ENCODE measurements around the gene GCH1. TPM values are rescaled to one million over a fixed set of nuclear protein-coding genes. Genes with fewer than 3 reads are reported as not detected.

Gene GCH1
- total RNA-seq (1.5 and 6.4 TPM in 2 replicates), polyA plus RNA-seq (1.3 and 3.0 TPM in 2 replicates), polyA minus RNA-seq (ENCODE audit: low replicate concordance) (0.16 and 1.0 TPM in 2 replicates)
- 0.94 and 2.0 TPM in 2 replicates for polyA plus RNA-seq (2012)

GRCh38 chr14:54902521-54903420 is at the start of gene GCH1:
TSS of gene GCH1 (minus strand) at chr14:54902826. CDS start at chr14:54902663, 163 bp downstream.
- H3K36me3 ChIP-seq (ENCODE audit: control insufficient read depth, insufficient read depth, low read length): no peaks in the 10 kb centered on the region
- peak within 1 kb of the TSS; percentile 70 for H2AFZ ChIP-seq (ENCODE audit: low read length)
- no peaks in the 10 kb centered on the region for H3K27me3 ChIP-seq (ENCODE audit: control insufficient read depth, insufficient read depth, low read length)
- TF ChIP-seq EZH2 (IDR thresholded peaks at IDR 0.05; ENCODE audit: low read length, missing control alignments): no peak
- TF ChIP-seq CTCF (conservative IDR thresholded peaks at IDR 0.05 in 1 of 2, IDR thresholded peaks at IDR 0.05 in 1 of 2; ENCODE audit: low read depth in 1 of 2, low read length in 2 of 2): peak; percentile 5 to 23
- no peaks in the 10 kb centered on the region for H3K9me3 ChIP-seq (ENCODE audit: control insufficient read depth, insufficient read depth, low read depth, low read length)
- DNase-seq (ENCODE audit: low read depth in 2 of 2): peak; percentile 28 to 35
- no peaks in the 10 kb centered on the region for H3K79me2 ChIP-seq (ENCODE audit: control insufficient read depth, insufficient read depth, low read length)
- H3K27ac ChIP-seq (ENCODE audit: insufficient read depth, low read length): no peak within 1 kb of the TSS
- H4K20me1 ChIP-seq (ENCODE audit: control insufficient read depth, extremely low read depth, insufficient read depth, low read length): no peaks in the 10 kb centered on the region
- H3K9ac ChIP-seq (ENCODE audit: insufficient read depth, low read length): peak within 1 kb of the TSS; percentile 71
- H3K4me1 ChIP-seq (ENCODE audit: control insufficient read depth, extremely low read depth, insufficient read depth, low read length): peaks cover 2% of the 10 kb centered on the region
- H3K4me3 ChIP-seq (replicated peaks in 1 of 4; ENCODE audit: control extremely low read depth in 1 of 4, insufficient read depth in 1 of 4, low read depth in 3 of 4, low read length in 4 of 4): peak within 1 kb of the TSS; percentile 60 to 79 (median 72)
- H3K4me2 ChIP-seq (ENCODE audit: extremely low read depth, insufficient read depth, low read length): peak within 1 kb of the TSS; percentile 99

GRCh38 chr14:54947230-54947629 is 44.6 kb upstream of the GCH1 start:
- Histone ChIP-seq H3K9ac (ENCODE audit: insufficient read depth, low read length) (no peak overlapping the region), H4K20me1 (ENCODE audit: control insufficient read depth, extremely low read depth, insufficient read depth, low read length) (no peaks in the 10 kb centered on the region), H3K27ac (ENCODE audit: insufficient read depth, low read length) (no peak overlapping the region), H2AFZ (ENCODE audit: low read length) (no peak overlapping the region), H3K4me2 (ENCODE audit: extremely low read depth, insufficient read depth, low read length) (no peak overlapping the region), H3K9me3 (ENCODE audit: control insufficient read depth, insufficient read depth, low read depth, low read length) (no peaks in the 10 kb centered on the region), H3K79me2 (ENCODE audit: control insufficient read depth, insufficient read depth, low read length) (no peaks in the 10 kb centered on the region), H3K4me3 (replicated peaks in 1 of 4; ENCODE audit: control extremely low read depth in 1 of 4, insufficient read depth in 1 of 4, low read depth in 3 of 4, low read length in 4 of 4) (no peak overlapping the region), H3K36me3 (ENCODE audit: control insufficient read depth, insufficient read depth, low read length) (no peaks in the 10 kb centered on the region), H3K4me1 (ENCODE audit: control insufficient read depth, extremely low read depth, insufficient read depth, low read length) (no peaks in the 10 kb centered on the region), H3K27me3 (ENCODE audit: control insufficient read depth, insufficient read depth, low read length) (no peaks in the 10 kb centered on the region)
- DNase-seq (ENCODE audit: low read depth in 2 of 2): no peak
- TF ChIP-seq CTCF (conservative IDR thresholded peaks at IDR 0.05 in 1 of 2, IDR thresholded peaks at IDR 0.05 in 1 of 2; ENCODE audit: low read depth in 1 of 2, low read length in 2 of 2): no peak
- no peak for TF ChIP-seq EZH2 (IDR thresholded peaks at IDR 0.05; ENCODE audit: low read length, missing control alignments)

GRCh38 chr14:54946500-54946899 is 43.9 kb upstream of the GCH1 start:
- DNase-seq (ENCODE audit: low read depth in 2 of 2): no peak
- Histone ChIP-seq H3K36me3 (ENCODE audit: control insufficient read depth, insufficient read depth, low read length) (no peaks in the 10 kb centered on the region), H3K9me3 (ENCODE audit: control insufficient read depth, insufficient read depth, low read depth, low read length) (no peaks in the 10 kb centered on the region), H2AFZ (ENCODE audit: low read length) (no peak overlapping the region), H3K4me1 (ENCODE audit: control insufficient read depth, extremely low read depth, insufficient read depth, low read length) (no peaks in the 10 kb centered on the region), H3K79me2 (ENCODE audit: control insufficient read depth, insufficient read depth, low read length) (no peaks in the 10 kb centered on the region), H3K4me3 (replicated peaks in 1 of 4; ENCODE audit: control extremely low read depth in 1 of 4, insufficient read depth in 1 of 4, low read depth in 3 of 4, low read length in 4 of 4) (no peak overlapping the region), H4K20me1 (ENCODE audit: control insufficient read depth, extremely low read depth, insufficient read depth, low read length) (no peaks in the 10 kb centered on the region), H3K4me2 (ENCODE audit: extremely low read depth, insufficient read depth, low read length) (no peak overlapping the region), H3K9ac (ENCODE audit: insufficient read depth, low read length) (no peak overlapping the region), H3K27ac (ENCODE audit: insufficient read depth, low read length) (no peak overlapping the region), H3K27me3 (ENCODE audit: control insufficient read depth, insufficient read depth, low read length) (no peaks in the 10 kb centered on the region)
- TF ChIP-seq CTCF (conservative IDR thresholded peaks at IDR 0.05 in 1 of 2, IDR thresholded peaks at IDR 0.05 in 1 of 2; ENCODE audit: low read depth in 1 of 2, low read length in 2 of 2) (no peak), EZH2 (IDR thresholded peaks at IDR 0.05; ENCODE audit: low read length, missing control alignments) (no peak)

All from fibroblast of lung (primary cell).